IPS-18a (cell line): ENCODE measurements around the gene NDUFAF3.
"Not testable (repeated sequence)": the region's sequence is repeated elsewhere in the genome, so short reads cannot be mapped to it uniquely, and the experiment has no call there.

Experiments
- H3K27ac ChIP-seq: one replicate; pipeline ENCODE4 v1.5.1; 2013; ENCODE audit warnings: low read length
- H3K27me3 ChIP-seq: one replicate; pipeline ENCODE4 v1.6.1; 2013; ENCODE audit warnings: mild to moderate bottlenecking, low read length; ENCODE audit not compliant: control insufficient read depth, insufficient read depth
- H3K36me3 ChIP-seq: one replicate; pipeline ENCODE4 v1.6.1; 2013; ENCODE audit warnings: low read depth, low read length; ENCODE audit not compliant: control insufficient read depth
- H3K4me1 ChIP-seq: one replicate; pipeline ENCODE4 v1.6.1; 2013; ENCODE audit warnings: low read depth, low read length; ENCODE audit not compliant: control insufficient read depth
- H3K4me3 ChIP-seq: one replicate; pipeline ENCODE4 v1.5.1; 2013; ENCODE audit warnings: low read length
- H3K9ac ChIP-seq: one replicate; pipeline ENCODE4 v1.6.1; 2013; ENCODE audit warnings: mild to moderate bottlenecking, low read length, moderate library complexity
- H3K9me3 ChIP-seq: one replicate; pipeline ENCODE4 v1.6.1; 2013; ENCODE audit warnings: low read depth, low read length; ENCODE audit not compliant: control insufficient read depth

NDUFAF3 gene

DNA sequence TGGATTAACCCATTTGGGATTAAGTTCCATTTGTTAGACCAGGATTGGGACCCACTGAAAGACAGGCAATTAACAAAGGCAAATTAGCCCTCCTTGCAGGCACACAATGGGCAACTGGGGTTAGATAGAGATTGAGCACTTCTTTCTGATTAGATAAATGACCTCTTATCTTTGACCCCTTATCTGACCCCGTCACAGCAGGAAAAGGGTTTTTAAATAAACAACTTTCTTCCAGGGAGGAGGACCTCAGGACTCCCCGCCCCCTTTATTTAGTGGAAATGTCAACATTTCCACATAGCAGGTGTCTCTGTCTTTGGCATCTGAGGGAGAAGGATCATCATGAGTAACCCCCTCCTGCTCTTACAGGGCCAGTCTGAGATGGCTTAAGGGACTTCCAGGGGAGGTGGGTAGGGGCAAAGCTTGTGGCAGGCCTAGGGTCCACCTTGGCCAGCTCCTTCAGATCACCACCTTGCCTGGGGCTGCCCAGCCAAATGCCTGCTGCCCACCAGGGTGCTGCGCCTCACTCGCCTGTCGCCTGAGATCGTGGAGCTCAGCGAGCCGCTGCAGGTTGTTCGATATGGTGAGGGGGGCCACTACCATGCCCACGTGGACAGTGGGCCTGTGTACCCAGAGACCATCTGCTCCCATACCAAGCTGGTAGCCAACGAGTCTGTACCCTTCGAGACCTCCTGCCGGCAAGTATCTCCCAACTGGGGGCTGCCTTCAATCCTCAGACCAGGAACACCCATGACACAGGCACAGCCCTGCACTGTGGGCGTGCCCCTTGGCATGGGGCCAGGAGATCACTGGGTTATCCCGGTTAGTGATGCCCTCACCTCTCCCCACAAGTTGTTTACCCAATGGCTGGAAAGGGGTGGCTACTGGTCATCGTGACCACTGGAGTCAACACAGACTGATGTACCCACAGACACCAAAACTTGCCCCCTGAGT is 17.3 kb upstream of the NDUFAF3 start:
- Histone ChIP-seq H3K4me1 (peaks cover 5% of the 10 kb centered on the region), H3K9ac (no peak overlapping the region), H3K27ac (no peak overlapping the region), H3K9me3 (no peaks in the 10 kb centered on the region), H3K4me3 (no peak overlapping the region), H3K36me3 (no peaks in the 10 kb centered on the region), H3K27me3 (no peaks in the 10 kb centered on the region)

GRCh38 chr3:49005303-49005680 is 16.6 kb upstream of the NDUFAF3 start:
- Histone ChIP-seq H3K4me3 (no peak overlapping the region), H3K9me3 (no peaks in the 10 kb centered on the region), H3K27ac (no peak overlapping the region), H3K4me1 (peaks cover 5% of the 10 kb centered on the region), H3K27me3 (no peaks in the 10 kb centered on the region), H3K9ac (no peak overlapping the region), H3K36me3 (no peaks in the 10 kb centered on the region)

DNA sequence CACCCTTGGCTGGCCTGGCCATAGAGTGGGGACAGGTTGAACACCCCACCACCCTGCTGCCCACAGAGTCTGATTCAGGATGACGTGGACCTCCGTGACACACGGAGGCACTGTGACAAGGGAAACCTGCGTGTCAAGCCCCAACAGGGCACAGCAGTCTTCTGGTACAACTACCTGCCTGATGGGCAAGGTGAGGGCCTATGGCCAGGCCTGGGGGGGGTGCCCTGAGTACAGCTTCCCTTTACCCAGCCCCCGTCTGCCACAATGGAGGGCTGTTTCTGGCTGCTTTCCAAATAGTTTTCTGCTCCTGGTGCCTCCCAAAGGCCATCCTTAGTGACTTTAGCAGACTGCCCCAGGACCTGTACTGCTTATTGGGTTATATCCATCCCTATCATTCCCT is 15.9 kb upstream of the NDUFAF3 start:
- Histone ChIP-seq H3K27me3 (no peaks in the 10 kb centered on the region), H3K9ac (peak overlapping the region; percentile 100), H3K9me3 (no peaks in the 10 kb centered on the region), H3K36me3 (no peaks in the 10 kb centered on the region), H3K4me1 (peaks cover 5% of the 10 kb centered on the region), H3K4me3 (peak overlapping the region; percentile 99), H3K27ac (no peak overlapping the region)

- peaks cover 5% of the 10 kb centered on the region for H3K36me3 ChIP-seq
- peak overlapping the region; percentile 100 for H3K9ac ChIP-seq
- H3K27me3 ChIP-seq = no peaks in the 10 kb centered on the region
- peaks cover 5% of the 10 kb centered on the region for H3K4me1 ChIP-seq
- H3K27ac ChIP-seq = peak overlapping the region; percentile 10
- peak overlapping the region; percentile 99 for H3K4me3 ChIP-seq
- no peaks in the 10 kb centered on the region for H3K9me3 ChIP-seq
Measured at GRCh38 chr3:49006408-49007067, 15.4 kb upstream of the NDUFAF3 start.

- no peaks in the 10 kb centered on the region for H3K27me3 ChIP-seq
- peaks cover 11% of the 10 kb centered on the region for H3K36me3 ChIP-seq
- peaks cover 5% of the 10 kb centered on the region for H3K4me1 ChIP-seq
- H3K9me3 ChIP-seq = no peaks in the 10 kb centered on the region
- H3K27ac ChIP-seq = peak within 1 kb of the TSS; percentile 99
- H3K9ac ChIP-seq = peak within 1 kb of the TSS; percentile 100
- H3K4me3 ChIP-seq = peak within 1 kb of the TSS; percentile 99
Measured at GRCh38 chr3:49007068-49007770, 14.7 kb upstream of the NDUFAF3 start, which contains the start of gene WDR6. Gene WDR6, plus strand, starts transcription at chr3:49007391. Its CDS starts 41 bp downstream, at chr3:49007432.

DNA sequence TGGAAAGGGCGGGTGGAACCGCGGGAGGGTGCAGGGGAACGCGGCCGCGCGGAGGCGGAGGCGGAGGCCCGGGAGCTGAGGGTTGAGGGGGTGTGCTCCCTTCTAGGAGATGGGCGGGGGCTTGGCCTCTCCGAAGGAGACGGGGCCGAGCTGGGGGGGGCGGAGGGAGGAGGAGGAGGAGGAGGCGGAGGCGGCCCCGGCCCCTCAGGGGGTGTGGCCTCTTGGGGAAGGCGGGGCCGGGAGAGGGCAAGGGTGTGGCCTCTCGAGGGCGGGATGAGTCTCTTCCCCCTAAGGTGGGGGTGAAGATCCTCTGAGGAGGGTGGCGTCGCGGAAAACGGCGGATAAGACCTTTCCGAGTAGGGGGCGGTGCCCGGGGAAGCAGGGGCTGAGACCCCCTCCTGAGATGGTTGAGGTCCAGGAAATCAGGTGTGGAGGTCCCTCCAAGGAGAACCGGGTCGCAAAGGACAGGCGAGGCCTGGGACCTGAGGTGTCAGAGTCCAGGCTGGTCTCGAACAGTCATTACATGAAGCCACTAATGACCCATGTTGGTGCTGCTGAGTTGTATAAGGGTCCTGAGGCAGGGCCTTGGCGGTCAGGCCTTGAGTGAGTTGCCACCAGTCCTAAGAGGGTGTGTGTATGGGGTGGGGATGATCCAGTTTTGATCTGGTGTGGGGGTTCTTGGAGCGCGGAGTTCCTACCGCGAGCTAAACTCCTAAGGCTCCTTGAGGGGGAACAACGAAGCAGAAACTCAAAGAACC is 14.0 kb upstream of the NDUFAF3 start:
- no peaks in the 10 kb centered on the region for H3K27me3 ChIP-seq
- peaks cover 17% of the 10 kb centered on the region for H3K36me3 ChIP-seq
- H3K4me3 ChIP-seq = peak overlapping the region; percentile 99
- no peaks in the 10 kb centered on the region for H3K9me3 ChIP-seq
- H3K4me1 ChIP-seq = peaks cover 5% of the 10 kb centered on the region
- H3K27ac ChIP-seq = peak overlapping the region; percentile 99
- peak overlapping the region; percentile 100 for H3K9ac ChIP-seq

DNA sequence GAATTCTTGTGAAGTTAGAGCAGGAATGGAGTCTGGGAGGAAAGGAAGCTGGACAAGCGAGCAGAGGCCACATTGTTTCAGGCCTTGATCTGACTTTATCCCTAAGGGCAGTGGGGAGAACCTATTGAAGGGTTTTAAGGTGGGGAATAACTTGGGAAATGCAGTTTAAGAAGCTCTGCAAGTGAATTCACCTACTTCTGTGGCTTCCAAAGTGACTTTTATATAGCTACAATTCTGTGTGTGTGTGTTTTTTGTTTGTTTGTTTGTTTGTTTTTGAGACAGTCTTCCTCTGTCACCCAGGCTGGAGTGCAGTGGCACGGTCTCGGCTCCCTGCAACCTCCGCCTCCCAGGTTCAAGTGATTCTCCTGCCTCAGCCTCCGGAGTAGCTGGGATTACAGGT is 13.3 kb upstream of the NDUFAF3 start:
- Histone ChIP-seq H3K36me3 (peaks cover 24% of the 10 kb centered on the region), H3K4me3 (peak overlapping the region; percentile 99), H3K9ac (peak overlapping the region; percentile 48)
- H3K27ac ChIP-seq, H3K9me3 ChIP-seq, H3K4me1 ChIP-seq, H3K27me3 ChIP-seq: not testable (repeated sequence)

DNA sequence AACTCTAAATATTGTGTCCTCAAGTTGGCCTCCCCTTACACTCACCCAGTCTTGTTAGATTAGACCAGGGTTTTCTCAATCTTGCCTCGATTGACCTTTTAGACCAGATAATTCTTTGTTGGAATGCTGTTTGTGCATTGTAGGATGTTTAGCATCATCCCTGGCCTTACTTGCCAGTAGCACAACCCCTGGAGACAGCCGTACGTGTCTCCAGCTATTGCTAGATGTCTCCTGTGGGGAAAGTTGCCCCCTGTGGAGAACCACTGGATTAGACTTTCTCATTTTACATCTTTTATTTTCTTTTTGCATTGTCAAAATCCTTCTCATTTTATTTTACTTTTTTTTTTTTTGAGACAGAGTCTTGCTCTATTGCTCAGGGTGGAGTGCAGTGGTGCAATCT is 12.5 kb upstream of the NDUFAF3 start:
- H3K27ac ChIP-seq = no peak overlapping the region
- no peak overlapping the region for H3K9ac ChIP-seq
- H3K4me1 ChIP-seq = peaks cover 5% of the 10 kb centered on the region
- no peak overlapping the region for H3K4me3 ChIP-seq
- no peaks in the 10 kb centered on the region for H3K27me3 ChIP-seq
- H3K36me3 ChIP-seq = peaks cover 29% of the 10 kb centered on the region
- no peaks in the 10 kb centered on the region for H3K9me3 ChIP-seq

- Histone ChIP-seq H3K4me3 (no peak overlapping the region), H3K9ac (no peak overlapping the region), H3K4me1 (peaks cover 5% of the 10 kb centered on the region), H3K27me3 (no peaks in the 10 kb centered on the region), H3K36me3 (peaks cover 47% of the 10 kb centered on the region), H3K9me3 (no peaks in the 10 kb centered on the region), H3K27ac (no peak overlapping the region)
Measured at GRCh38 chr3:49012441-49013017, 9.4 kb upstream of the NDUFAF3 start.

DNA sequence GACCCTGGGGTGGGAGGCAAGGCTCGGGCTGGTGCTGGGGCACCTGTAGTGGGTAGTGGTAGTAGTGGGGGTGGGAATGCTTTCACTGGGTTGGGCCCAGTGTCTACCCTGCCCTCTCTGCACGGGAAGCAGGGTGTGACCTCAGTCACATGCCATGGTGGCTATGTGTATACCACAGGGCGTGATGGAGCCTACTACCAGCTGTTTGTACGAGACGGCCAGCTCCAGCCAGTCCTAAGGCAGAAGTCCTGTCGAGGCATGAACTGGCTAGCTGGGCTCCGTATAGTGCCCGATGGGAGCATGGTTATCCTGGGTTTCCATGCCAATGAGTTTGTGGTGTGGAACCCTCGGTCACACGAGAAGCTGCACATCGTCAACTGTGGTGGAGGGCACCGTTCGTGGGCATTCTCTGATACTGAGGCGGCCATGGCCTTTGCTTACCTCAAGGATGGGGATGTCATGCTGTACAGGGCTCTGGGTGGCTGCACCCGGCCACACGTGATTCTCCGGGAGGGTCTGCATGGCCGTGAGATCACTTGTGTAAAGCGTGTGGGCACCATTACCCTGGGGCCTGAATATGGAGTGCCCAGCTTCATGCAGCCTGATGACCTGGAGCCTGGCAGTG is 8.7 kb upstream of the NDUFAF3 start:
- Histone ChIP-seq H3K36me3 (peaks cover 47% of the 10 kb centered on the region), H3K27ac (no peak overlapping the region), H3K27me3 (no peaks in the 10 kb centered on the region), H3K4me3 (no peak overlapping the region), H3K9me3 (no peaks in the 10 kb centered on the region), H3K4me1 (peaks cover 2% of the 10 kb centered on the region), H3K9ac (no peak overlapping the region)
